Thoracic aorta (tissue), 2 donors: ENCODE results near the gene NDST4. TPM values are rescaled to one million over a fixed set of nuclear protein-coding genes. Genes with fewer than 3 reads are reported as not detected.

Experiments
- ATAC-seq: fragments of 150-250 bp; one replicate; pipeline ENCODE4 v1.8.0; 2017; ENCODE audit warnings: low read depth; ENCODE audit not compliant: insufficient number of reproducible peaks, low FRiP score
- DNase-seq: peaks from one replicate; pipeline ENCODE4 v3.0.0-alpha.2; 2020; ENCODE audit warnings: low spot score
- H3K27ac ChIP-seq, 2 donors: fragments of 200-600 bp; sonication (generic); 1 replicate in 1 of 2; 2 replicates in 1 of 2; pipeline ENCODE4 v1.5.1; 2016; ENCODE audit warnings: mild to moderate bottlenecking in 2 of 2, moderate library complexity in 2 of 2
- H3K27me3 ChIP-seq: fragments of 200-600 bp; sonication (generic); replicated peaks from 2 replicates; pipeline ENCODE4 v1.6.0; 2016; ENCODE audit warnings: mild to moderate bottlenecking; ENCODE audit not compliant: insufficient read depth
- H3K36me3 ChIP-seq: fragments of 200-600 bp; sonication (generic); one replicate; pipeline ENCODE4 v1.5.1; 2016
- H3K4me1 ChIP-seq, 2 donors: fragments of 200-600 bp; sonication (generic); 1 replicate in 1 of 2; 2 replicates in 1 of 2; pipeline versions ENCODE4 v1.5.1 to v1.6.0; 2016; ENCODE audit warnings: low read depth in 2 of 2, mild to moderate bottlenecking in 1 of 2; ENCODE audit not compliant: control insufficient read depth in 1 of 2
- H3K4me3 ChIP-seq: fragments of 200-600 bp; sonication (generic); 2 replicates; pipeline ENCODE4 v1.5.1; 2016; ENCODE audit warnings: mild to moderate bottlenecking
- H3K9me3 ChIP-seq: fragments of 200-600 bp; sonication (generic); 2 replicates; pipeline ENCODE4 v1.5.1; 2016
- CTCF ChIP-seq: fragments of 200-600 bp; sonication (generic); IDR thresholded peaks from one replicate; pipeline ENCODE4 v1.5.1; 2019; ENCODE audit warnings: antibody characterized with exemption
- total RNA-seq, 2 donors: library from RNA; depleted of rRNA; stranded (reverse); fragments of >200 nt; gene quantifications; one replicate each; pipeline versions ENCODE4 v1.1.0 to v1.2.3, GENCODE V29; 2016

The NDST4 gene
- total RNA-seq, 2 donors from 2014 or later = not detected

- TF ChIP-seq CTCF = no peak
- DNase-seq = no peak
- ATAC-seq = no peak
- Histone ChIP-seq H3K36me3 (no peaks in the 10 kb centered on the region), H3K27me3 (no peaks in the 10 kb centered on the region), H3K27ac (no peak overlapping the region), H3K4me1 (no peaks in the 10 kb centered on the region), H3K9me3 (no peaks in the 10 kb centered on the region), H3K4me3 (no peak overlapping the region)
Observed at GRCh38 chr4:115152081-115152480, 38.7 kb upstream of the NDST4 start.

- ATAC-seq (no peak), DNase-seq (no peak)
- Histone ChIP-seq H3K36me3 (no peaks in the 10 kb centered on the region), H3K4me3 (no peak overlapping the region), H3K27ac (no peak overlapping the region), H3K9me3 (no peaks in the 10 kb centered on the region), H3K4me1 (no peaks in the 10 kb centered on the region), H3K27me3 (no peaks in the 10 kb centered on the region)
- TF ChIP-seq CTCF = no peak
Observed at GRCh38 chr4:115149106-115149505, 35.7 kb upstream of the NDST4 start.

GRCh38 chr4:115145393-115146160 is 32.2 kb upstream of the NDST4 start:
- Histone ChIP-seq H3K4me3 (no peak overlapping the region), H3K4me1 (no peaks in the 10 kb centered on the region), H3K36me3 (no peaks in the 10 kb centered on the region), H3K27me3 (no peaks in the 10 kb centered on the region), H3K9me3 (no peaks in the 10 kb centered on the region), H3K27ac (no peak overlapping the region)
- DNase-seq = no peak
- ATAC-seq = no peak
- no peak for TF ChIP-seq CTCF

- ATAC-seq = no peak
- no peaks in the 10 kb centered on the region for H3K36me3 ChIP-seq
- no peaks in the 10 kb centered on the region for H3K27me3 ChIP-seq
- no peak for DNase-seq
- no peaks in the 10 kb centered on the region for H3K9me3 ChIP-seq
- H3K27ac ChIP-seq = no peak overlapping the region
- H3K4me3 ChIP-seq = no peak overlapping the region
- no peaks in the 10 kb centered on the region for H3K4me1 ChIP-seq
- no peak for TF ChIP-seq CTCF
Observed at GRCh38 chr4:115128037-115128436, 14.6 kb upstream of the NDST4 start.

- TF ChIP-seq CTCF = no peak
- no peak overlapping the region for H3K4me3 ChIP-seq
Observed at GRCh38 chr4:115126491-115126890, 13.1 kb upstream of the NDST4 start.

More at GRCh38 chr4:115126491-115126890, 13.1 kb upstream of the NDST4 start:
- Histone ChIP-seq H3K36me3 (no peaks in the 10 kb centered on the region), H3K9me3 (no peaks in the 10 kb centered on the region), H3K27me3 (no peaks in the 10 kb centered on the region), H3K27ac (no peak overlapping the region), H3K4me1 (no peaks in the 10 kb centered on the region)
- ATAC-seq (no peak), DNase-seq (no peak)
